Renal cortical epithelial cell (primary cell): ENCODE results near the gene IFI35. TPM values are rescaled to one million over a fixed set of nuclear protein-coding genes. Genes with fewer than 3 reads are reported as not detected.
"Not testable (repeated sequence)": the region's sequence is repeated elsewhere in the genome, so short reads cannot be mapped to it uniquely, and the experiment has no call there.

Experiments
- DNase-seq: peaks from one replicate; pipeline ENCODE4 v3.0.0-alpha.2; 2011; ENCODE audit warnings: low read depth
- total RNA-seq: library from RNA; depleted of rRNA; stranded (reverse); fragments of >200 nt; gene quantifications from 2 replicates; pipeline ENCODE4 v1.2.3, GENCODE V29; 2014

The IFI35 gene
- total RNA-seq, 1 donor from 2014 or later, result 14.9 TPM

GRCh38 chr17:42997984-42998938 is 8.3 kb upstream of the IFI35 start, which contains the start of gene RPL27:
RPL27 (plus strand) TSS chr17:42998419; CDS start chr17:42998751, 332 bp downstream.
- DNase-seq, result peak; percentile 100

GRCh38 chr17:42999003-42999525 is 7.5 kb upstream of the IFI35 start:
- DNase-seq, result no peak

GRCh38 chr17:43000894-43001293 is 5.7 kb upstream of the IFI35 start:
- DNase-seq, result not testable (repeated sequence)

- peak; percentile 51 for DNase-seq
Measured at GRCh38 chr17:43003542-43004172, 2.9 kb upstream of the IFI35 start.

GRCh38 chr17:43010667-43011308 is 4.2 kb downstream of the IFI35 start:
- DNase-seq, result no peak

GRCh38 chr17:43011728-43012472 is 5.3 kb downstream of the IFI35 start:
- no peak for DNase-seq

- DNase-seq, result no peak
Measured at GRCh38 chr17:43013296-43013695, 6.7 kb downstream of the IFI35 start.

- DNase-seq, result no peak
Measured at GRCh38 chr17:43014020-43014648, 7.5 kb downstream of the IFI35 start.

- DNase-seq, result no peak
Measured at GRCh38 chr17:43014649-43015542, 8.3 kb downstream of the IFI35 start.

DNA sequence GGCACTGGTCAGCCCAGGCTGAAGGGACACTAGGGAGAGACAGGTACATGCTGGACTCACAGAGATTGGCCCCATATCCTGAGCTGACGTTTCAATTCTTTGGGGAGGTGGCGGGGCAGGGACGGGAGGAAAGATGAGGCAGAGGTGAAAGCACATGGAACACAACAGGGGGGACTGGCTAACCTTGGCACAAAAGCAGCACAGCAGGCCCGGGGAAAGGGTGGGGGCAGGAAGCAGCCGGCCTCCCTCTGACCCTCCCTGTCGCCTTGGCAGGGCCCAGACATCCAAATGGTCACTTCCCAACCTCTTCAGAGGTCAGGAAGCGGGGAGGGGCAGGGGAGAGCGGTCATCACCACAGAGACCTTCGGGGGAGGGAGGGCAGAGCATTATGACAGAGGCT is 9.0 kb downstream of the IFI35 start:
- no peak for DNase-seq

- DNase-seq, result no peak
Measured at GRCh38 chr17:43016216-43016615, 9.6 kb downstream of the IFI35 start.

DNA sequence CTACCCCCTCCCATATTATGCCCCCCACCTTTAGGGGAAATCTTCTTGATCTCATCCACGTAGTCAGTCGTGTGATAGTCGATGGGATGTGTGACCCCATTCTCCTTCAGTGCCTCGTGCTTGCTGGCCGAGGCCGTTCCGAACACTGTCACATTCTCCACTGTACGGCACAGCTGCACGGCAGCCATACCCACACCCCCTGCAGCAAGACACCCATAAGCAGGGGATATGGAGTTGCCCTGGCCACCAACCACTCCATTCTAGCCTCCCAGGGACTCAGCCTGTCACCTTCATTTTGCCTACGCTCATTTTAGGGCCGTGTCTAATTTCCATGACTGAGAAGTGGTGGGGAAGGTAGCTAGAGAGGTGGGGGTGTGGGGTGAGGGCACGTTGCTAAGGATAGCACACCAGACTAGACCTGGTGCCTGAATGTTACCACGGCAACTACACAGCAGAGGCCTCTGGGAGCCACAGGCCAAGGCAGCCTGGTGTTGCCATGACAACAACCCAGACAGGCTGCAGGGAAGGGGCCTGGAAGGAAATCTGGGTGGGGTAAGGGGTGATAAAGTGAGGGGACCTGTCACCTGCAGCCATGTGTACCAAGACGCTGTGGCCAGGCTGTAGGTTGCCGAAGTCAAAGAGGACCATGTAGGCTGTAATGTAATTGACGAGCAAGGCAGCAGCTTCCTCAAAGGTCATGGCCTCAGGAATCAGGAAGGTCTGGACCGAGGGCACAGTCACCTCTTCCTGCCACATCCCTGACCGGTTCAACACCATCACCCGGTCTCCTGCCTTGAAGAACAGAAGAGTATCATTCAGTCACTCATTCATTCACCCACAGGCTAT is 11.6 kb downstream of the IFI35 start:
- no peak for DNase-seq

- DNase-seq, result no peak
Measured at GRCh38 chr17:43018932-43019331, 12.3 kb downstream of the IFI35 start.

- no peak for DNase-seq
Measured at GRCh38 chr17:43019418-43019817, 12.8 kb downstream of the IFI35 start.

DNA sequence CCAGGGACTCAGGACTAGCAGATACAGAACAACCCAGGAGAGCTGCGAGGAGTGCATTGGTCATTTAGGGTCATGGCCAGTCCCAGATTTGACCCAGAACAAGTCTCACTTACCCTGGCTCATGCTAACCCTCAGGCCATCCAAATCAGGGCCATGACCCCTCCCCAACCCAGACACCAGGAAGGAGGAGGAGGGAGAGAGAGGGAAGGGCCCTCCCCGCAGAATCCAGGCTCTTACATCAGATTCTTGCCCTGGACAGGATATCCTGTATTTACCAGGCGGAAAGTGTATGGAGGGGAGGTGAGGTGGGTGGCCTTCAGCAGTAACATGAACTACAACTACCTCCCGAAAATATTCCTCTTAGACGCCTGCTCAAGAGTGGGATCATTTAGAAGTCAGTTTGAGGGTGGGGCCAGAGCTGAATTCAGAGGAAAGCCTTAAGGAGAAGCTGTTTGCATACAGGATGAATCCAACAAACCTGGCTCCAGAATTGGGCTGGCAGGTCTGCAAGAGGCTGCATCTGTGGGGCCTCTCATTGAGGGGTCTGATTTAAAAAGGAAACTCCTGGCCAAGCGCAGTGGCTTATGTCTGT is 13.5 kb downstream of the IFI35 start:
- DNase-seq, result no peak

DNA sequence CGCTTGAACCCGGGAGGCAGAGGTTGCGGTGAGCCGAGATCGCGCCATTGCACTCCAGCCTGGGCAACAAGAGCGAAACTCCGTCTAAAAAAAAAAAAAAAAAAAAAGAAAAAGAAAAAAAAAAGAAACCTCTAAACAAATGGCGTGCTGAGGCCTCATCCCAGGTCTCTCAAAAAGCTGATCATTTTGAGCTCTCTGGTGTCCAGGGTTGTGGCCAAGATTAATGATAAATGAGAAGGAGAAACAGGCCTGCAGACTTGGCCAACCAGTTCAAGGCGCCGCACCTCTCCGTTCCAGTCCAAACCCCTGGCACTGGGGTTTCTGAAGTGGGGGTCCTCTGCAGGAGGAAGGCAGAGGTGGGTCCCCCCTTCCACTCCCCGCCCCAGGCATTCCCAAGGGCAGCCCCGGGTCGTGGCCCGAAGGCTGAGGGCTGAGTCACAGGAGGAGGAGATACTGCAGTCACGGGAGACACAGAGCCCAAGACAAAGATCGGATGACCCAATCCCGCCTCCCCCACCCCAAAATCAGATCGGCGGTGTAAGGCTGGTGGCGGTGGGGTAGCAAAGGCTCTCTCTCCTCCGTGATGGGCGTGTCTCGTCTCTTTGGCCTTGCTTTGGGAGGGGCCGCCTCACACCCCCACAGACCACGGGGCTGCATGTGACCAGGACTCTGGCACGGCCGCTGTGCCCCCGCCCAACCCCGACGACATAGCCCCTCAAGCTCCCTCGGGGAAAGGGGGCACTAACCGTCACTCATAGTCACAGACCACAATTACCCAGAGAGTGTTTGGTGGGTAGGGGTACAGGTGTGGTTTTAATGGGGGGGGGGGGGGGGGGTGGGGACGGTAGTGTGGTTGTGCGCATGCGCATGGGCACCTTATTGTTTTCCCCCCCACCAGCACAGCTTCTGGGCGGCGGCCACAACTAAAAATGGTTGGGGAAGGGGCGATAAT is 14.5 kb downstream of the IFI35 start:
- peak; percentile 49 for DNase-seq

GRCh38 chr17:43021741-43022512 is 15.3 kb downstream of the IFI35 start, which contains the start of gene VAT1:
VAT1 (minus strand) TSS chr17:43022385; CDS start chr17:43022322, 63 bp downstream.
- DNase-seq, result peak; percentile 47
